Measurements from ENCODE around the gene RANBP2.
A peak's percentile ranks its signal among the peaks of the same experiment; 100 is the strongest.
"Not testable (repeated sequence)": the region's sequence is repeated elsewhere in the genome, so short reads cannot be mapped to it uniquely, and the experiment has no call there.

Gene RANBP2

DNA sequence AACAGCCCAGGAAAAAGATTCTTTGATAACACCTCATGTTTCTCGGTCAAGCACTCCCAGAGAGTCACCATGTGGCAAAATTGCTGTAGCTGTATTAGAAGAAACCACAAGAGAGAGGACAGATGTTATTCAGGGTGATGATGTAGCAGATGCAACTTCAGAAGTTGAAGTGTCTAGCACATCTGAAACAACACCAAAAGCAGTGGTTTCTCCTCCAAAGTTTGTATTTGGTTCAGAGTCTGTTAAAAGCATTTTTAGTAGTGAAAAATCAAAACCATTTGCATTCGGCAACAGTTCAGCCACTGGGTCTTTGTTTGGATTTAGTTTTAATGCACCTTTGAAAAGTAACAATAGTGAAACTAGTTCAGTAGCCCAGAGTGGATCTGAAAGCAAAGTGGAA lies 48.6 kb downstream of the RANBP2 start:
- H3K27ac ChIP-seq; DNase-seq (ENCODE audit: low read depth, low spot score): not testable (repeated sequence)

DNA sequence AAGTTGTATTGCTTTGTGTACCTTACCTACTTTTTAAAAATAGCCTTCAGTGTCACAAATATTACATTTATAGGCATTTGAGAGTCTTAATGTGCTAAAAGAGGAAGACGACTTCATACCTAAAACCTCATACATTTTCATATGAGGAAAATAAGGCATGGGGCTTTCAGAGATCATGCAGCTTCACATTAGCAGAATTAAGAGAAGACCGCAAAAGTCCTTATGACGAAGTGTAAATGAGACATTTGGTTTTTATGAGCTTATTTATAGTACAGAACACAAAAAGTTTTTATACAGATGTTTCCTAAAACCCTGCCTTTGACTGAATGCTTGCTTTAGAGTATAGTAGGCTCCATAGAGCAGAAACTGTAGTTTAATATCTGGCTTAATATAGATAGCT lies 57.2 kb downstream of the RANBP2 start:
- DNase-seq (ENCODE audit: low read depth, low spot score): no peak
- no peak overlapping the region for H3K27ac ChIP-seq

DNA sequence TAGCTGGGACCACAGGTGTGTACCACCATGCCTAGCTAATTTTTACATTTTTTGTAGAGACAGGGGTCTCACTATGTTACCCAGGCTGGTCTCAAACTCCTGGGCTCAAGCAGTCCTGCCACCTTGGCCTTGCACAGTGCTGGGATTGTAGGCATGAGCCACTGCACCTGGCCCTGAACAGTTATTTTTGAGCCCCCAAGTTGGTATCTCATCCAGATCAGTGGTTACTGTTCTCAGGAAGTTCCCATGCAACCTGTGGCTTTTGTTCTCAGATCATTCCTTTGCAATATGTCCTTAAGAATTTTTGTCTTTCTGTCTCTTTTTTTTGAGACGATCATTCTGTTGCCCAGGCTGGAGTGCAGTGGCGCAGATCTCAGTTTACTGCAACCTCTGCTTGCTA lies 59.6 kb downstream of the RANBP2 start:
- DNase-seq (ENCODE audit: low read depth, low spot score): no peak
- H3K27ac ChIP-seq: no peak overlapping the region

DNA sequence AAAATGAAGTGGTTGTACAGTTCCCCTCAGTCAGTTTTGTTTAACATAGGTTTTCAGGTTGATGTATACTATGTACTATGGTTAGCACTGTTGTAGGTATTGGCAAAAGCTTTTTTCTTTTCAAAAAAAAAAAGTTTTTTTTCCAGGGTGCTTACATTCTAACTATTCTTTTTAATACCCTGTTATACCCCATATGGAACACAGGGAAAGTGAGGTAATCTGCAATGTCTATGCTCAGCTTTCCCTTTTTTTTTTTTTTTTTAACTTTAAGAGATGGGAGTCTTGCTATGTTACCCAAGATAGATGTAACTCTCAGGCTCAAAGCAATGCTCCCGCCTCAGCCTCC lies 66.7 kb downstream of the RANBP2 start:
- peak overlapping the region; percentile 52 for H3K27ac ChIP-seq
- DNase-seq (ENCODE audit: low read depth, low spot score): no peak

DNA sequence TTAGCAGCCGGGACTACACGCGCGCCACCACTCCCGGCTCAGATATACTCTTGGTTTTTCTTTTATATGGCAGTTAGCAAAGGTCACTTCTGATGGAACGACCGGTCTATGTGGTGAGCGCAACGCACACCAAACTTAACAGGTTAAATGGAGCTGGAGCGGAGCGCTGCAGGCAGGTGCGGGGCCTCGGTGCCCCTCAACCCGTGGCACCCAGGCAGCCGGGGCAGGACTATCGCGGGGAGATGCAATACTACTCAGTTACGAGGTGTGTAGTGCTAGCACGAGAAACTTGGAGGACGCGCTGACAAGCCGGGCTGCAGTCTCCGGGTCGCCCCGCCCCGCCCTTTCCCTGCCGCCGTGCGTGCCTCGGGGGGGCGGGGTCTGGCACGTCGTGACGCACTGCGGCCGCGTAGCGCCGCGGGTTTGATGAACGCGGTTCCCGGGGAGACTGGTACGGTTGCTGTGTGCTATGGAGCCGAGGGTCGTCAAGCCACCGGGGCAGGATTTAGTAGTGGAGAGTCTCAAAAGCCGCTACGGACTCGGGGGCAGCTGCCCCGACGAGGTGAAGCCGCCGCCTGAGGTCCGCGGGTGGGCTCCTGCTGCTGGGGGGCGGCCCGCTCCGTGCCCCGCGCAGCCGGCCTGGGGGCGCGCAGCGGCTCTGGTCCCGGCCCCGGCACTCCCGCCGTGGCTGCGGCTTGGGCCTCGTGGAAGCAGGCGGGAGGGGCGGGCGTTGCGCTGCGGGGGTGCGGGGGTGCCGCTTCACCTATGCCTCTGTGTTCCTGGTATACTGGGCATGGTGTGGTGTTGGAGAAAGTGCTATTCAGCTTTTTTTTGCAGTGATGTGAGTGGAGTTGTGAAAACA lies 67.3 kb downstream of the RANBP2 start, which contains the start of gene CCDC138:
CCDC138 (plus strand) TSS at position 418 of the 862 bp plus-strand sequence; CDS start at position 470, 52 bp downstream.
- H3K27ac ChIP-seq: peak within 1 kb of the TSS; percentile 52
- peak; percentile 22 for DNase-seq (ENCODE audit: low read depth, low spot score)

DNA sequence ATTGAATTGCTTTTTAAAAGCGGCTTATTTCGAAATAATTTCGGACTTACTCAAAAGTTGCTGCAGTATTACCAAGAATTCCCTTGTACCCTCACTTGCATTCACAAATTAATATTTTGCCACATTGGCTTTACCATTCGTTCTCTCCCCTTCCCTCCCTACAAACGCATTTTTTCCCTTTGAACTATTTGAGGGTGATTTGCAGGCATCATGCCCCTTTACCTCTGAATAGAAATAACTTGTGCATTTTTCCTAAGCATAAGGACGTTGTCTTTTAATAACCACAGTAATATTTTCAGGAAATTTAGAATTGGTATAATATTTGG lies 67.9 kb downstream of the RANBP2 start:
- no peak for DNase-seq (ENCODE audit: low read depth, low spot score)
- no peak overlapping the region for H3K27ac ChIP-seq

DNA sequence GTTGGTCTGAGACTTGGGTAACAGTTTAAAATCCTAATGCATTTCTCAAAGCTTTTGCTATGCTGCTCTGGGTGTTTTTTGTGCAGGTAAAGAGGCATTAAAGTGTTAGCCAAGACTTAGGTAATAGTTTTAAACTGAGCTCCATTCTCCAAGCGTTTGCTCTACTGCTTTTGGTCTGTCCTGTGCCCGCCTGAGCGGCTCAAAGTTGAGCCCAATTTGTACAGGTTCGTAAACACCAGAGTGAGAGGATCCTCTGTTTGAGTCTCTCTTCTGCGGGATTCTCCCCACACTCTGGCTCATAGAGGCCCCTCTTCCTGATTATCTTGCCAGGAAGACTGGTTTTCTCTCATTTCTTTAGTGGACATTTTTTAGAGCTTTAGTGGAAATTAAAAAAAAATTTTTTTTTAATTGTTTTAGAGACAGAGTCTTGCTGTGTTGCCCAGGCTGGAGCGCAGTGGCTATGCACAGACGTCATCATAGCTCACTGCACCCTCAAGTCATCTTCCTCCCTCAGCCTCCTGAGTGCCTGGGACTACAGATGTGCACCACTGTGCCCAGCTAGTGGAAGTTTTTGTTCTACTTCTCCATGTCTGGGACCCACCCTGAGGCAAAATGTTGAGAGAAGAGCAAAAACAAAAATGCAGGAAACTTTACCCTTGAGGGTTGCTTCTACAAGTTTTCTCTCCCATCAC lies 83.9 kb downstream of the RANBP2 start:
- no peak overlapping the region for H3K27ac ChIP-seq
- no peak for DNase-seq (ENCODE audit: low read depth, low spot score)

DNA sequence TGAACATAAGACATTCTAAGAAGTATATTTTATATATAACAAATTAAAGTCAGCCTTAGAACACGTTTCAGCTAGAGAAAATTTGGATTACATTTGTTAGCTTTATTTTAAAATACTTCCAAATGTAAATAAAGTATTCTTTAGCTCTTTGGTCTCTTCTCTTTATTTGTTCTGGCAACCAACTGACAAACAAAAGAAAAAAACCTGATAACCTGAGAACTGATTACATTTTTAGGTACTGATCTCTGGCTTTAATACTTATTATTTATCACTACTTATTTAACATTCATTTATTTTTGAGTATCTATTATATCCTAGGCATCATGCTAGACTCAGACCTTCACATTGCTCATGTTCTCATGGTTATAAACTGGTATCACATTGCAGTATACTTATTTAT lies 85.8 kb downstream of the RANBP2 start:
- no peak for DNase-seq (ENCODE audit: low read depth, low spot score)
- no peak overlapping the region for H3K27ac ChIP-seq

DNA sequence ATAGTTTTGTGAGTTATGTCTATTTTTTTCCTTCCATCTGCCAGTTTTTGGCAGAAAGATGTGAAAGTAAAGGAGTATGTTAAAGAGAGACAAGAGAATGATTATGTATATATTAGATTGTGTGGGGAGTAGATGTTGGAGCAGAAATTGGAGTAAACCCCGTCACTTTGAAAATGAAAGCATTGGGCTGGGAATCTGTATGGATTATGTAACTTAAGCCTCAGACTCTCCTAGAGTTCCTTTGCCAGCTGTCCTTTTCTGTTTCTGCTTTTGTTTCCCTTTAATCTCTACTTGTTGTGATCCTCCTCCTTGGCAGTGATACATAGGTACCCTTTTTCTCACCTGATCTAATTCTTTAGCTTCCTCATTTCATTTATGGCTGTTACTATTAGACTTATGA lies 86.5 kb downstream of the RANBP2 start:
- no peak overlapping the region for H3K27ac ChIP-seq
- no peak for DNase-seq (ENCODE audit: low read depth, low spot score)

DNA sequence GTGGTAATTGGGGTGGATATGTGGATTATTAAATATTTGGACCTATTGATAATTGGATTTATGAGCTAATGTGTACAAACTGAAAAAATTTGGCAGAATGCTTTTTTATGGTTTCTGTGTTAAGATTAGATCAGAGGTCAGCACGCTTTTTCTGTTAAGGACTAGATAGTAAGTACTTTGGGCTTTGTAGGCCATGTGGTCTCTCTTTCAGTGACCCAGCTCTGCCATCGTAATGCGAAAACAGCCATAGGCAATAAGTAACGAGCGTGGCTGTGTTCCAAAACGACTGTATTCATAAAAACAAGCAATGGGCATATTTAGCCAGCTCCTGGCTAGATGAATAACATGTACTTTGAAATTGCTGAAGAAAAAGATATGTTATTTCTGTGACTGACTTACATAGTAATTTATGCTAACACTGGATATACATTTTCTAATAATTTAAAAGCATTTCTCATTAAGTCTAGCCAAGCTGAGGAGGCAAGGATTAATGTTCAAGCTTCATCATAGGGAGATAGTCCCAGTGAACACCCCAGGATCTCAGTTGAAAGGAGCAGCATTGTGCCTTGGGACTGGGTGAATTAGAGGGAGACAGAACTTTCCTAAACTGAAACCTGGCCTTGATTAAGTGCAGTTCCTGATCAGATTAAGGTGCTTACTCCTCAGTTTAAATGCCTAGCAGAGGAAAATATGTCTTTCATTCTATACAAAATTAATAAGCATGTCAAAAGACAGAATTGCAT lies 87.3 kb downstream of the RANBP2 start:
- DNase-seq (ENCODE audit: low read depth, low spot score): no peak
- no peak overlapping the region for H3K27ac ChIP-seq

DNA sequence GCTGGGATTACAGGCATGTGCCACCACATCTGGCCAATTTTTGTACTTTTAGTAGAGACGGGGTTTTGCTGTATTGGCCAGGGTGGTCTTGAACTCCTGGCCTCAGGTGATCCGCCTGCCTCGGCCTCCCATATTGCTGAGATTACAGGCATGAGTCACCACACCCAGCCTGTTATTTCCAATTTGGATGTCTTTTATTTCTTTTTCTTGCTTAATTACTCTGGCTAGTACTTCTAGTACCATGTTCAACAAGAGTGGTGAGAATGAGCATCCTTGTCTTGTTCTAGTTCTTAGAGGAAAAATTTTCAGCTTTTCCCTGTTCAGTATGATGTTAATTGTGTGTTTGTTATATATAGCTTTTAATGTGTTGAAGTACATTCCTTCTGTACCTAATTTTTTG lies 90.7 kb downstream of the RANBP2 start:
- no peak for DNase-seq (ENCODE audit: low read depth, low spot score)
- H3K27ac ChIP-seq: no peak overlapping the region

DNA sequence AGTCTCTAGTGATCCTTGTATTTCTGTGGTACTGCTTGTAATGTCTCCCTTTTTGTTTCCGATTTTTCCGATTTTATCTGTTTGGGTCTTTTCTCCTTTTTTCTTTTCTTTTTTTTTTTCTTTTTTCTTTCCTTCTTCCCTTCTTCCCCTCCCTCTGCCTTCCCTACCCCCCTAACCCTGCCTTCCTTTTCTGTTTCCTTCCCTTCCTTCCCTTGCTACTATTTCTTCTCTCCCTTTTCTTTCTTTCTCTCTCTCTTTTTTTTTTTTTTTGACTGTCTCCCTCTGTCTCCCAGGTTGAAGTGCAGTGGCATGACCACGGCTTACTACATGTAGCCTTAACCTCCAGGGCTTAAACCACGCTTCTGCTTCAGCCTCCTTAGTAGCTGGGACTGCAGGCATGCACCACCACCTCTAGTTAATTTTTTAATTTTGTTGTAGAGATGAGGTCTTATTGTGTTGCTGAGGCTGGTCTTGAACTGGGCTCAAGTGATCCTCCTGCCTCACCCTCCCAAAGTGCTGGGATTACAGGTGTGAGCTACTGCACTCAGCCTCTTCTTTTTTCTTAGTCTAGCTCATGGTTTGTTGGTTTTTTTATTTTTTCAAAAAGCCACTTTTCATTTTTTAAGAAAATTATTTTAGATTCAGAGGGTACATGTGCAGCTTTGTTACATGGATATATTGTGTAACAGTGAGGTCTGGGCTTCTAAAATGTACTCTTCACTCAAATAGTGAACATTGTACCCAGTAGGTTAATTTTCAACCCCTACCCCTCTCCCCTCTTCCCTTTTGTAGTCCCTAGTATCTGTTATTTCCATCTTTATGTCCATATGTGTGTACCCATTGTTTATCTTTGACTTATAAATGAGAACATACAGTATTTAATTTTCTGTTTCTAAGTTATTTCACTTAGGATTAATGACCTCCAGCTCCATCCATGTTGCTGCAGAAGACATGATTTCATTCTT lies 92.0 kb downstream of the RANBP2 start:
- no peak overlapping the region for H3K27ac ChIP-seq
- no peak for DNase-seq (ENCODE audit: low read depth, low spot score)

DNA sequence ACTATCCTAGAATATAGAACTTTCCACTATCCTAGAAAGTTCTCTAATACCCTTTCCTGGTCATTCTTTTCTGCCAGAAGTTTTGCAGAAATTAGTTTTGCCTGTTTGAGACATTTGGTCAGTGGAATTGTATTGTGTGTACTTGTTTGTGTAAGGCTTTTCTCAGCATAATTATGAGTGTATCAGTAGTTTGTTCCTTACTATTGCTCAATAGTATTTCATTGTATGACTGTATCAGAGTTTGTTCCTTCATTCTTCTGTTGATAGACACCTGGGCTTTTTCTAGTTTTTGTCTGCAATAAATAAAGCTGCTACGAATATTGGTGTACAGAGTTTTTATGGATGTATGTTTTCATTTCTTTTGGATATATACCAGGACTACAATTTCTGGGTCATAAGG lies 94.5 kb downstream of the RANBP2 start:
- H3K27ac ChIP-seq: no peak overlapping the region
- DNase-seq (ENCODE audit: low read depth, low spot score): no peak

DNA sequence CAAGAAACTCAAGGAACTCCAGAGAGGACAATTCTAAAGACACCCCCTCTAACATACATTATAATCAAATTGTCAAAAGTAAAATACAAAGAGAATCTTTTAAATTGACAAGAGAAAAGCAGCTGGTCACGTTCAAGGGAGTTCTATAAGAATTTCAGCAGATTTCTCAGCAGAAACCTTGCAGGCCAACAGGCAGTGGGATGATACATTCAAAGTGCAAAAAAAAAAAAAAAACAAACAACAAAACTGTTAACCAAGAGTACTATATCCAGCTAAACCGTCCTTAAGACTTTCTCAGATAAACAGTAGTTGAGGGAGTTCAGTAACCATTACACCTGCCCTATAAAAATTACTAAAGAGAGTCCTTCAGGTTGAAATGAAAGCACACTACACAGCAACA lies 101.2 kb downstream of the RANBP2 start:
- no peak for DNase-seq (ENCODE audit: low read depth, low spot score)
- H3K27ac ChIP-seq: no peak overlapping the region

DNA sequence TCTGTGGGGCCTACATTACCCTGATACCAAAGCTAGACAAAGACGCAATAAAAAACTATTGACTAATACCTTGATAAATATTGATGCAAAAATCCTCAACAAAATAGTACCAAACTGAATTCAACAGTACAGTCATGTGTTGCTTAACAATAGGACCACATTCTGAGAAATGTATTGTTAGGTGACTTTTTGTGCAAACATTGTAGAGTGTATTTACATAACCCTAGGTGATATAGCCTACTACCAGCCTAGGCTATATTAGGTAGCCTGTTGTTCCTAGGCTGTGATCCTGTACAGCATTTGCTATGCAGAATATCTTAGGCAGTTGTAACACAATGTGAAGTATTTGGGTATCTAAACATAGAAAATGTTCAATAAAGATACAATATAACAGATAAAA lies 104.0 kb downstream of the RANBP2 start:
- H3K27ac ChIP-seq: no peak overlapping the region
- DNase-seq (ENCODE audit: low read depth, low spot score): no peak

DNA sequence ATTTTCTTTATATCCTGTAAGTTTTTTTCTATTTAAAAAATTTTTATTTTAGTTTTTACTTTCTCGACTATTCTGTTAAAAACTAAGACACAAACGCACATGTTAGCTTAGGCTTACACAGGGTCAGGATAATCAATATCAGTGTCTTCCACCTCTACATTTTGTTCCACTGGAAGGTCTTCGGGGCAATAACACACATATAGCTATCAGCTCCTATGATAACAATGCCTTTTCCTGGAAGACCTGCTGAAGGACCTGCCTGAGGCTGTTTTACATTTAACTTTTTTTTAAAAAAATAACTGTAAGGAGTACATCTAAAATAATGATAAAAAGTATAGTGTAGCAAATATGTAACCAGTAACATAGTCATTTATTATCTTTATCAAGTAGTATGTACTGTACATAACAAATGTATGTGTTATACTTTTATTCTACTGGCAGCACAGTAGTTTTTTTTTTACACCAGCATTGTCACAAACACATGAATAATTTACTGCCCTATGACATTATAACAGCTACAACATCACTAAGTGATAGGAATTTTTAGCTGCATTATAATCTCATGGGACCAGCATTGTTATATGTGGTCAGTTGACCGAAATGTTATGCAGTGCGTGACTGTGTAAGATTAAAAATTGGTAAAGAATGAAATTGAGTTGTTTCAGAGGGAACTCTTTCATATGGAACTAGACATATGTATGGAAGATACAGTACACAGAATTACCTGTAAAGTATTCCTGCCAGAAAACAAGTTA lies 105.2 kb downstream of the RANBP2 start:
- H3K27ac ChIP-seq: no peak overlapping the region
- DNase-seq (ENCODE audit: low read depth, low spot score): no peak

DNA sequence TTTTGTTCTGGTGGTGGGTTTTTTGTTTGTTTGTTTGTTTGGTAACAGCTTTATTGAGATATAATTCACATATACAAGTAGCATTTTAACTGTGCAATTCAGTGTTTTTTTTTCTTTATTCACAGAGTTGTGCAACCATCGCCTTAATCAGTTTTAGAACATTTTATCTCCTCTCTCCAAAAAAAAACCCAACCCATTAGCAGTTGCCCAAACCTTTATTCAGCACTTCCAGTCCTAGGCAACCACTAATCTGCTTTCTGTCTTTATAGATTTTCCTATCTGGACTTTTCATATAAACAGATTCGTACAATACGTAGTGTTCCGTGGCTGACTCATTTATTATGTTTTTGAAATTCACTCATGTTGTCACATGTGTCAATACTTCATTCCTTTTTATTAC lies 106.0 kb downstream of the RANBP2 start:
- H3K27ac ChIP-seq: no peak overlapping the region
- DNase-seq (ENCODE audit: low read depth, low spot score): no peak

DNA sequence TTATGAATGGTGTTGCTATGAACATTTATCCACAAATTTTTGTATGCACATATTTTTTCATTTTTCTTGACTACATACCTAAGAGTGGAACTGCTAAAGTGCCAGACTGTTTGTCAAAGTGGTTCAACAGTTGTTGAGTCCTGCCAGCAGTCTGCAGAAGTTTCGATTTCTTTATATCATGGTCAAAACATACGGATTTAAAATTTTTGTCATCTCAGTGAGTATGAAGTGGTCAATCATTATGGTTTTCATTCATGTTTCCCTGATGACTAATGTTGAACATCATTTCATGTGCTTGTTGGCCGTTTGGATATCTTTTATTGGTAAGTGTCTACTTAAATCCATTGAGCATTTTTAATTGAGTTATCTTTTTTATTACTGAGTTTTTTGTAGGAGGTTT lies 106.5 kb downstream of the RANBP2 start:
- no peak for DNase-seq (ENCODE audit: low read depth, low spot score)
- no peak overlapping the region for H3K27ac ChIP-seq

DNA sequence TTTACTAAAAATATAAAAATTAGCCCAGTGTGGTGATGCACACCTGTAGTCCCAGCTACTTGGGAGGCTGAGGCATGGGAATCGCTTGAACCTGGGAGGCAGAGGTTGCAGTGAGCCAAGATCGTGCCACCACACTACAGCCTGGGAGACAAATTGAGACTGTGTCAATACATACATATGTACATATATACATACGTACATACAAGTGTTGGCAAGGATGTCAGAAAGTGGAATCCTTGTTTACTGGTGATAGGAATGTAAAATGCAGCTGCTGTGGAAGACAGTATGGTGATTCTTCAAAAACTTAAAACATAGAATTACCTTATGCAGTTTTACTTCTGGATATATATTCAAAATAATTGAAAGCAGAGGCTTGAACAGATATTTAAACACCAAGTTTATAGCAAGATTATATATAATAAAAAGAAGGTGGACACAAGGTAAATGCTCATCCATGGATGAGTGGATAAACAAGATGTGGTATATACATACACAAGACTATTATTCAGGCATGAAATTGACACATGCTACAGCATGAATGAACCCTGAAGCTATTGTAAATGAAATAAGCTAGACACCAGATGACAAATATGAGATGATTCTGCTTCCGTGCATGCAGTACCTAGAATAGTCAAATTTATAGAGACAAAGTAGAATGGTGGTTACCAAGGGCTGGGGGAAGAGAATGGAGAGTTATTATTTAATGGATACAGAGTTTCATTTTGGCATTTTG lies 110.5 kb downstream of the RANBP2 start:
- no peak overlapping the region for H3K27ac ChIP-seq
- no peak for DNase-seq (ENCODE audit: low read depth, low spot score)

Data from epithelial cell of prostate (primary cell).